ENCODE results near the gene UQCC5. TPM values are rescaled to one million over a fixed set of nuclear protein-coding genes. Genes with fewer than 3 reads are reported as not detected.

Gene UQCC5
- total RNA-seq, 1 experiment from 2014 or later: 37.8 TPM

- peak; percentile 62; the same call in 1 of the 2 replicates for TF ChIP-seq E2F5 (CRISPR knock-in tag; IDR thresholded peaks at IDR 0.05)
- 0 out of 2 replicates have a peak, but pooled peaks have one; percentile 47 for TF ChIP-seq EMX1 (CRISPR knock-in tag; IDR thresholded peaks at IDR 0.05)
- TF ChIP-seq MAX (CRISPR knock-in tag; IDR thresholded peaks at IDR 0.05): peak; percentile 97
- TF ChIP-seq ZNF121 (CRISPR knock-in tag; IDR thresholded peaks at IDR 0.05): 0 out of 2 replicates have a peak, but pooled peaks have one; percentile 1
- peak; percentile 27; the same call in 1 of the 2 replicates for TF ChIP-seq PRDM15 (CRISPR knock-in tag; IDR thresholded peaks at IDR 0.05)
- 0 out of 2 replicates have a peak, but pooled peaks have one; percentile 28 for TF ChIP-seq PREB (CRISPR knock-in tag; IDR thresholded peaks at IDR 0.05; ENCODE audit: borderline replicate concordance)
- 0 out of 2 replicates have a peak, but pooled peaks have one; percentile 10 for TF ChIP-seq ZMAT4 (CRISPR knock-in tag; IDR thresholded peaks at IDR 0.05)
- TF ChIP-seq ZNF423 (CRISPR knock-in tag; IDR thresholded peaks at IDR 0.05): no peak
- no peak for TF ChIP-seq ZNF671 (CRISPR knock-in tag; IDR thresholded peaks at IDR 0.05)
- TF ChIP-seq NFATC4 (CRISPR knock-in tag; IDR thresholded peaks at IDR 0.05): no peak
- TF ChIP-seq ZNF263 (CRISPR knock-in tag; IDR thresholded peaks at IDR 0.05; ENCODE audit: low read depth): peak; percentile 64
- TF ChIP-seq STAT6 (CRISPR knock-in tag; conservative IDR thresholded peaks at IDR 0.05; ENCODE audit: low read depth): 0 out of 2 replicates have a peak, but pooled peaks have one; percentile 51
- TF ChIP-seq TEAD1 (CRISPR knock-in tag; IDR thresholded peaks at IDR 0.05): peak; percentile 80; the same call in 1 of the 2 replicates
- peak; percentile 93 for TF ChIP-seq FOXK1 (CRISPR knock-in tag; IDR thresholded peaks at IDR 0.05)
- 0 out of 2 replicates have a peak, but pooled peaks have one; percentile 45 for TF ChIP-seq TEAD4 (CRISPR knock-in tag; IDR thresholded peaks at IDR 0.05)
- peak; percentile 93 for TF ChIP-seq USF2 (CRISPR knock-in tag; IDR thresholded peaks at IDR 0.05)
- no peak for TF ChIP-seq NR3C1 (CRISPR knock-in tag; conservative IDR thresholded peaks at IDR 0.05; ENCODE audit: low read depth)
- peak; percentile 94 for TF ChIP-seq ARID4B (CRISPR knock-in tag; IDR thresholded peaks at IDR 0.05; ENCODE audit: borderline replicate concordance)
- peak; percentile 97 for TF ChIP-seq ETV6 (CRISPR knock-in tag; IDR thresholded peaks at IDR 0.05)
- TF ChIP-seq ATF2 (CRISPR knock-in tag; IDR thresholded peaks at IDR 0.05; ENCODE audit: borderline replicate concordance, low read depth): no peak
Measured at GRCh38 chr3:52536369-52537164, at the start of gene UQCC5 (continued).
